ENCODE data around the gene NFILZ.

NFILZ gene

DNA sequence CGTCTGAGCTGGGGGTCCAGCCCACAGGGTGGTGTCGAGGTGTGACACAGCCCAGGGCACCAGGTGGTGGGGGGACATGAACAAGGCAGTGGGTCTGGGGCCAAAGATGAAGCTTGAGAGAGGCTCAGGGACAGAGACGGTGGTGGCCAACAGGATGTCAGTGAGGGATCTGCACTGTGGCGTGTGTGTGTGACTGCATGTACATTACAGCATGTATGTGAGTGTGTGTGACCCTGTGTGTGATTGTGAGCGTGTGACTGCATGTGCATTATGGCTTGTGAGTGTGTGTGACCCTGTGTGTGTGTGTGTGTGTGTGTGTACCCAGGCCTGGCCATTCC is 21.5 kb upstream of the NFILZ start:
- TF ChIP-seq POLR2AphosphoS5 (IDR thresholded peaks at IDR 0.05; ENCODE audit: low read depth, low read length) (no peak), TAF1 (IDR thresholded peaks at IDR 0.05; ENCODE audit: borderline replicate concordance, insufficient read depth, low read length) (peak; percentile 49; the same call in 1 of the 2 replicates)

DNA sequence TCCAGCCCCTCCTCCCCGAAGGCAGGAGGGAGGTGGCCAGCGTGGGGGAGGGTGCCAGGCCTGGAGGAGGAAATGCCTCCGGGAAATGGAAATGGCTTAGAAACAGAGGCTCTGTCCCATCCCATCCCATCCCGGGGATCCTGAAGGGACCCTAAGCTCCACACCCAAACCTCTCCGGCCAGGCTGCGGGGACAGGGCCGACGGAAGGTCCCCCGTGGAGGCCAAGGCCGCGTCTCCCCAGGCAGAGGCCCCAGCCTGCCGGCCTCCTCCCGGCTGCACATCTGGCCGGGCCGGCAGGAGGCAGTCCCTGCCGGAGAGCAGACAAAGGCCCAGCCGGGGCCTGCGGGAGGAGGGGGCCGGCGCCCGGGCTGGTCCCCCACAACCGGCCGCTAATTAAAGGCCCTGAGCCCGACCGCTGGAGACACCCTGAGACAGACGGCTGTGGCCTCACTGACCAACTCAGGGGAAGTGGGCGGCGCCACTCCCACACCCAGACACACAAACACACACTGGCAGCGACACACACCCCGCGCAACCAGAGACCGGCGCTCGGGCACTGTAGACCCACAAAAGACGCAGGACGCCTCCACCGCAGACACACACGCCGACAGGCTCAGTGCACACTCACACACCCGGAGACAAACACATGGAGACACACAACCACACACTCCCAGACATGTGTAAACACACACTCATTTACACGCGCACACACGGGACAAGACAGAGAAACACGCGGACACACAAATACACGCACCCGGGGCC is 21.0 kb upstream of the NFILZ start:
- 0 out of 2 replicates have a peak, but pooled peaks have one; percentile 25 for TF ChIP-seq POLR2AphosphoS5 (IDR thresholded peaks at IDR 0.05; ENCODE audit: low read depth, low read length)
- TF ChIP-seq SIN3A (IDR thresholded peaks at IDR 0.05; ENCODE audit: borderline replicate concordance, insufficient read depth, low read length), result peak; percentile 38; the same call in 1 of the 2 replicates
- peak; percentile 83 for TF ChIP-seq FOXP2 (optimal IDR thresholded peaks at IDR 0.05; ENCODE audit: borderline replicate concordance, extremely low read depth, extremely low read length, insufficient read depth)
- TF ChIP-seq, protein P1, sequence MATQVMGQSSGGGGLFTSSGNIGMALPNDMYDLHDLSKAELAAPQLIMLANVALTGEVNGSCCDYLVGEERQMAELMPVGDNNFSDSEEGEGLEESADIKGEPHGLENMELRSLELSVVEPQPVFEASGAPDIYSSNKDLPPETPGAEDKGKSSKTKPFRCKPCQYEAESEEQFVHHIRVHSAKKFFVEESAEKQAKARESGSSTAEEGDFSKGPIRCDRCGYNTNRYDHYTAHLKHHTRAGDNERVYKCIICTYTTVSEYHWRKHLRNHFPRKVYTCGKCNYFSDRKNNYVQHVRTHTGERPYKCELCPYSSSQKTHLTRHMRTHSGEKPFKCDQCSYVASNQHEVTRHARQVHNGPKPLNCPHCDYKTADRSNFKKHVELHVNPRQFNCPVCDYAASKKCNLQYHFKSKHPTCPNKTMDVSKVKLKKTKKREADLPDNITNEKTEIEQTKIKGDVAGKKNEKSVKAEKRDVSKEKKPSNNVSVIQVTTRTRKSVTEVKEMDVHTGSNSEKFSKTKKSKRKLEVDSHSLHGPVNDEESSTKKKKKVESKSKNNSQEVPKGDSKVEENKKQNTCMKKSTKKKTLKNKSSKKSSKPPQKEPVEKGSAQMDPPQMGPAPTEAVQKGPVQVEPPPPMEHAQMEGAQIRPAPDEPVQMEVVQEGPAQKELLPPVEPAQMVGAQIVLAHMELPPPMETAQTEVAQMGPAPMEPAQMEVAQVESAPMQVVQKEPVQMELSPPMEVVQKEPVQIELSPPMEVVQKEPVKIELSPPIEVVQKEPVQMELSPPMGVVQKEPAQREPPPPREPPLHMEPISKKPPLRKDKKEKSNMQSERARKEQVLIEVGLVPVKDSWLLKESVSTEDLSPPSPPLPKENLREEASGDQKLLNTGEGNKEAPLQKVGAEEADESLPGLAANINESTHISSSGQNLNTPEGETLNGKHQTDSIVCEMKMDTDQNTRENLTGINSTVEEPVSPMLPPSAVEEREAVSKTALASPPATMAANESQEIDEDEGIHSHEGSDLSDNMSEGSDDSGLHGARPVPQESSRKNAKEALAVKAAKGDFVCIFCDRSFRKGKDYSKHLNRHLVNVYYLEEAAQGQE (IDR thresholded peaks at IDR 0.05; ENCODE audit: insufficient read depth in 1 of 2, low read depth in 2 of 2, low read length in 2 of 2), result no peak

DNA sequence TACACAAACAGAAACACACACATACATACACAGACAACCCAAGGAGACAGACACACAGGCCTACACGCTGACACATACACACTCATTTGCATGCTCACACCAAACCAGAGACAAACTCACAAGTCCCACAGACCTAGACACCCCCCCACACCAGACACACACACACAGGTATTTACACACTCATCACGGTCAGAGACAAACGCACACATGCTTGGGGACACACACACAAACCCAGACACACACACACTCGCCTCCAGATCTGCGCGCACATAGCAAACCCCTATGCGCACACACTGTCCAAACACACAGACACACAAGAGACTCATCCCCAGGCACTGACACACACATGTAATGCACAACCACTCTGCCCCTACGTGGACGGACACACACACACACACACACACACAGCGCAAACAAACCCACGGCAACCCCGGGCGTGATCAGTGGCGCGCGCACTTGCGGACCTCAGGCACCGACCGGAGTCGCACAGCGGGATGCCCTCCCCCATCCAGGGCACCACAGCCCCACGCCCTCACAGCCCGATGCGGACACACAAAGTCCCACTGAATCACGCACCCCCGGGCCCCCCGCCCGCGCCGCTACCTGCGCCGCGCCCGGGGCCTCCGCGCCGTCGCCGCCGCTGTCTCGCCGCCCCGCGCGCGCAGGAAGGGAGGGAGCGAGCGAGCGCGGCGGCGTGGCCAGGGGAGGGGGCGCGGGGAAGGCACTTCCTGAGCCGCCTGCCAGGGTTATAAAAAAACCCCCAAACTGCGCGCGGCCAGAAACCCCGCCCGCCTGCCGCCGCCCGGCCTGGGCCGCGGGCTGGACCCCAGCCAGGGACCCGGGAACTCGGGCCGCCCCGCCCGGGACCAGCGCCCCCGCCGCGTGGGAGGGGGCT is 20.1 kb upstream of the NFILZ start, which contains the start of gene ADAMTS10:
Gene ADAMTS10 (minus strand): TSS at position 675 of the 895 bp plus-strand sequence. CDS start 5,005 bp downstream, outside the sequence.
- TF ChIP-seq, protein P1 (IDR thresholded peaks at IDR 0.05; ENCODE audit: insufficient read depth in 1 of 2, low read depth in 2 of 2, low read length in 2 of 2), result no peak
- TF ChIP-seq TAF1 (IDR thresholded peaks at IDR 0.05; ENCODE audit: borderline replicate concordance, insufficient read depth, low read length) (no peak), POLR2AphosphoS5 (IDR thresholded peaks at IDR 0.05; ENCODE audit: low read depth, low read length) (no peak), FOXP2 (optimal IDR thresholded peaks at IDR 0.05; ENCODE audit: borderline replicate concordance, extremely low read depth, extremely low read length, insufficient read depth) (no peak), SIN3A (IDR thresholded peaks at IDR 0.05; ENCODE audit: borderline replicate concordance, insufficient read depth, low read length) (no peak; the same call in 1 of the 2 replicates)

DNA sequence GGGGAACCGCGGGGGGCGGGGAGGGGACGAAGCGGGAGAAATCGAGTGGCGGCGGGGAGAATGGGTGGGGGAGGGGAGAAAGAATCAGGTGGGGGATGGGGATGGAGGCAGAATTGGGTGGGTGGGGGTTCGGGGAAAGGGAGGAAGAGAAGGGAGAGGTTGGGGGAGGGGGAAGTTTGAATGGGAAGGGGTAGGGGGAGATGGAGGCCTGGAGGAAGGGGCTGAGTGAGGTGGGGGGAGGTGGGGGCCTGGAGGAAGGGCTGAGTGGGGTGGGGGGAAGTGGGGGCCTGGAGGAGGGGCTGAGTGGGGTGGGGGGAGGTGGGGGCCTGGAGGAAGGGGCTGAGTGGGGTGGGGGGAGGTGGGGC is 19.5 kb upstream of the NFILZ start:
- TF ChIP-seq FOXP2 (optimal IDR thresholded peaks at IDR 0.05; ENCODE audit: borderline replicate concordance, extremely low read depth, extremely low read length, insufficient read depth) (no peak), SIN3A (IDR thresholded peaks at IDR 0.05; ENCODE audit: borderline replicate concordance, insufficient read depth, low read length) (no peak)
- TF ChIP-seq, protein P1 (IDR thresholded peaks at IDR 0.05; ENCODE audit: insufficient read depth in 1 of 2, low read depth in 2 of 2, low read length in 2 of 2), result no peak

DNA sequence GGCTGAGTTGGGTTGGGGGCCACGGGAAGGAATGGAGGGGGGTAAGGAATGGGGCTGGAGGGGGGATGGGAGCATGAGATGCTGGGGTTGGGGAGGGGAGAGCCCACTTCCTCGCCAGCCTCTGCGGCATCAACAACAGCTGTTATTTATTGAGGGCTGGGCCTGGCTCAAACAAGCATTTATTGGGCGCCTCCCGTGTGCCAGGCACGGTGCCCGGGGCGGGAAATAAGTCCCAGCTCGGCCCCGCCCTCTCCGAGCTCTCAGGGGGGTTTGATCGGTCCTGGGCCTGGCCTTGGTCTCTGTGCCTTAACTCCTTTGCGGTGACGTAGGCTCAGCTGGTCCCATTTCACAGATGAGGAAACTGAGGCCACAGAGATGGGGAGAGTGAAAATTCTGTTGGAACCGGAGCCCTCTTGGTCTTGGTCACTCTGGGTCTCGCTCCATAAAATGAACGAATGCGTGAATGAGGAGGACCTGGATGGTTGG is 19.0 kb upstream of the NFILZ start:
- TF ChIP-seq TAF1 (IDR thresholded peaks at IDR 0.05; ENCODE audit: borderline replicate concordance, insufficient read depth, low read length), result no peak
- TF ChIP-seq SIN3A (IDR thresholded peaks at IDR 0.05; ENCODE audit: borderline replicate concordance, insufficient read depth, low read length), result no peak
- TF ChIP-seq FOXP2 (optimal IDR thresholded peaks at IDR 0.05; ENCODE audit: borderline replicate concordance, extremely low read depth, extremely low read length, insufficient read depth), result no peak
- TF ChIP-seq, protein P1 (IDR thresholded peaks at IDR 0.05; ENCODE audit: insufficient read depth in 1 of 2, low read depth in 2 of 2, low read length in 2 of 2), result no peak
- no peak for TF ChIP-seq POLR2AphosphoS5 (IDR thresholded peaks at IDR 0.05; ENCODE audit: low read depth, low read length)
